Neural crest cell (in vitro differentiated cells): ENCODE data around the gene CYP4F22. TPM values are rescaled to one million over a fixed set of nuclear protein-coding genes. Genes with fewer than 3 reads are reported as not detected.

Experiments
- DNase-seq: peaks from one replicate; pipeline ENCODE4 v3.0.0; 2021; ENCODE audit warnings: low read depth, mixed read lengths, low spot score
- H3K27ac Mint-ChIP-seq: one replicate; pipeline ENCODE4 v1.8.0; 2021; ENCODE audit warnings: mild to moderate bottlenecking, mixed read lengths; ENCODE audit not compliant: unreplicated experiment
- H3K27me3 Mint-ChIP-seq: 2 replicates; pipeline ENCODE4 v1.8.0; 2021; ENCODE audit warnings: low read depth, mild to moderate bottlenecking, mixed read lengths
- H3K36me3 Mint-ChIP-seq: 2 replicates; pipeline ENCODE4 v1.8.0; 2021; ENCODE audit warnings: low read depth, mild to moderate bottlenecking, mixed read lengths
- H3K4me1 Mint-ChIP-seq: 2 replicates; pipeline ENCODE4 v1.8.0; 2021; ENCODE audit warnings: mixed read lengths
- H3K4me3 Mint-ChIP-seq: one replicate; pipeline ENCODE4 v1.8.0; 2021; ENCODE audit warnings: mild to moderate bottlenecking, mixed read lengths
- H3K9me3 Mint-ChIP-seq: 2 replicates; pipeline ENCODE4 v1.8.0; 2021; ENCODE audit warnings: mixed read lengths
- total RNA-seq: library from RNA; stranded (reverse); gene quantifications from 2 replicates; pipeline ENCODE4 v1.2.1, GENCODE V29; 2021
- TF ChIP-seq, protein P1 (sequence below): fragments of 200-600 bp; sonication (generic); conservative IDR thresholded peaks from 2 replicates; pipeline ENCODE4 v1.5.0; 2021; ENCODE audit warnings: antibody characterized with exemption, mild to moderate bottlenecking

Gene CYP4F22
- total RNA-seq, 1 donor from 2014 or later: not detected

DNA sequence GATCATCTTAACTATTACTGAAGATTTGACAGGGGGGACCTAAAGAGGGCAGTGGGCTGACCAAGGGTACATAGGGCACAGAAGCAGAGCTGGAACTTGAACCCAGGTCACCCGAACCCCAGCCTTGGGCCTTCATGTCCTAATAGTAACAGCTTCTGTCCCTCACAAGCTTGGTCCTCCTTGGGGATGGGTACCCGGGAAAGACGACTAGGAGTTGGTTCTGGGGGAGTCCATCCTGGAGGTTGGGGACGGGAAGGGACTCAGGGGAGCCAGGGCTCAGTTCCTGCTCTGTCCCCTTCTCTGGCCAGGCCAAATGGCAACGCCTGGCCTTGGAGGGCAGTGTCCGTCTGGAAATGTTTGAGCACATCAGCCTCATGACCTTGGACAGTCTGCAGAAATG is 67.1 kb downstream of the CYP4F22 start:
- no peak for DNase-seq
- TF ChIP-seq, protein P1, sequence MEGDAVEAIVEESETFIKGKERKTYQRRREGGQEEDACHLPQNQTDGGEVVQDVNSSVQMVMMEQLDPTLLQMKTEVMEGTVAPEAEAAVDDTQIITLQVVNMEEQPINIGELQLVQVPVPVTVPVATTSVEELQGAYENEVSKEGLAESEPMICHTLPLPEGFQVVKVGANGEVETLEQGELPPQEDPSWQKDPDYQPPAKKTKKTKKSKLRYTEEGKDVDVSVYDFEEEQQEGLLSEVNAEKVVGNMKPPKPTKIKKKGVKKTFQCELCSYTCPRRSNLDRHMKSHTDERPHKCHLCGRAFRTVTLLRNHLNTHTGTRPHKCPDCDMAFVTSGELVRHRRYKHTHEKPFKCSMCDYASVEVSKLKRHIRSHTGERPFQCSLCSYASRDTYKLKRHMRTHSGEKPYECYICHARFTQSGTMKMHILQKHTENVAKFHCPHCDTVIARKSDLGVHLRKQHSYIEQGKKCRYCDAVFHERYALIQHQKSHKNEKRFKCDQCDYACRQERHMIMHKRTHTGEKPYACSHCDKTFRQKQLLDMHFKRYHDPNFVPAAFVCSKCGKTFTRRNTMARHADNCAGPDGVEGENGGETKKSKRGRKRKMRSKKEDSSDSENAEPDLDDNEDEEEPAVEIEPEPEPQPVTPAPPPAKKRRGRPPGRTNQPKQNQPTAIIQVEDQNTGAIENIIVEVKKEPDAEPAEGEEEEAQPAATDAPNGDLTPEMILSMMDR: no peak
- no peak overlapping the region for H3K27ac Mint-ChIP-seq
- H3K36me3 Mint-ChIP-seq: peaks cover 2% of the 10 kb centered on the region
- H3K4me1 Mint-ChIP-seq: no peaks in the 10 kb centered on the region
- no peak overlapping the region for H3K4me3 Mint-ChIP-seq
- peaks cover under 1% of the 10 kb centered on the region for H3K27me3 Mint-ChIP-seq
- peaks cover 15% of the 10 kb centered on the region for H3K9me3 Mint-ChIP-seq

DNA sequence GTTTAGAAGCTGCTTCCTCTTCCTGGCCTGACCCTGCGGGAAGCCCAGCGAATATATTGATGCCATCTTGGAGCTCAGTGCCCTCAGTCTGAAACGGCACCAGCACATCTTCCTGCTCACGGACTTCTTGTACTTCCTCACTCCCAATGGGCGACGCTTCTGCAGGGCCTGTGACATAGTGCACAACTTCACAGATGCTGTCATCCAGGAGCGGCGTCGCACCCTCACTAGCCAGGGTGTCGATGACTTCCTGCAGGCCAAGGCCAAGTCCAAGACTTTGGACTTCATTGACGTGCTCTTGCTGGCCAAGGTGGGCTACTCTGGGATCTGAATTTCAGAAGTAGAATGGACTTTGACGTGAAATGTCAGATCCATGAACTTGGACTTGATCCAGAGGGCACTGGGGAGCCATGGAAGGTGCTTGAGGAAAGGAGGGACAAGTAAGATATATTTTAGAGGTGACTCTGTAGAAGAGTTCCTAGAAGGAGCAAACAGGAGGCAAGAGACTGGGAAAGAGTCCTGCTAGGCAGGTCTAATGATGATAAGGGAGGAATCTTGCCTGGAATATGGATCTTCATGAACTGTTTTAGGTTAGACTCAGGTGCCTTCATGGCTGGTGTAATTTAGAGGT is 68.3 kb downstream of the CYP4F22 start:
- peaks cover 7% of the 10 kb centered on the region for H3K9me3 Mint-ChIP-seq
- no peaks in the 10 kb centered on the region for H3K36me3 Mint-ChIP-seq
- H3K27me3 Mint-ChIP-seq: peaks cover 5% of the 10 kb centered on the region

DNA sequence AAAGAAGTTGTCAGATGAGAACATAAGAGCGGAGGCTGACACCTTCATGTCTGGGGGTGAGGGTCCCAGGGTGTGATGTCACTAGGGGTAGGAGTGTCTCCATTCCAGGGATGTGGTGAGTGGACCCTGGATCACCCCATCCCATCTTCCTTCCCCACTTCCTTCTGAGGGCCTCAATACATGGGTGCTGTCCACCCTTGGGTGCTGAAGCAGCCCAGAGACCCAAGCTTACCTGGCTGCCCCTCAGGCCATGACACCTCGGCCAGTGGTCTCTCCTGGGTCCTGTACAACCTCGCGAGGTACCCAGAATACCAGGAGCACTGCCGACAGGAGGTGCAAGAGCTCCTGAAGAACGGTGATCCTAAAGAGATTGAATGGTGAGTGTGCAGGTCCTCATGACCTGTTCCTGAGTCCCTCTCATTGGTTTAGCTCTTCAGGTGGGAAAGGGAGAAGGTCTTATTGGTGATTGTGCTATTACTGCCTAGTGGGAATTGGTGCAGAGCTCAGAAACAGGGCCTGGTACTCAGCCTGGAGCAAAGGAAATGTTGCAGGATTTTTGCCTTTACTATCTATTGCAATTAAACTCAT is 69.0 kb downstream of the CYP4F22 start:
- Mint-ChIP-seq H3K27ac (no peak overlapping the region), H3K27me3 (peaks cover 5% of the 10 kb centered on the region), H3K9me3 (peaks cover 7% of the 10 kb centered on the region), H3K4me1 (no peaks in the 10 kb centered on the region), H3K36me3 (no peaks in the 10 kb centered on the region), H3K4me3 (no peak overlapping the region)
- TF ChIP-seq, protein P1: no peak
- no peak for DNase-seq

More for the DNA sequence above, 68.3 kb downstream of the CYP4F22 start:
- TF ChIP-seq, protein P1: no peak
- Mint-ChIP-seq H3K4me3 (no peak overlapping the region), H3K27ac (no peak overlapping the region), H3K4me1 (no peaks in the 10 kb centered on the region)
- DNase-seq: no peak

DNA sequence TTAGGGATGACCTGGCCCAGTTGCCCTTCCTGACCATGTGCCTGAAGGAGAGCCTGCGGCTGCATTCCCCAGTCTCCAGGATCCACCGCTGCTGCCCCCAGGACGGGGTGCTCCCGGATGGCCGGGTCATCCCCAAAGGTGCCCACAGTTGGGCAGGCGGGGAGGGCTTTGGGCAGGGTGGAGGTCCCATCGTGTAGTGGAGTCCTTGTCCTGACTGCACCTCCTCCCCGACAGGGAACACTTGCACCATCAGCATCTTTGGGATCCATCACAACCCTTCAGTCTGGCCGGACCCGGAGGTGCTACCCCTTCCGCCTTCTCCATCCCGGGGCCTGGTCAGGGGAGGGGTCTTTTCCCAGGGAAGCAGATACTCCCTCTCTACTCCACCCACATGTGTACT is 75.0 kb downstream of the CYP4F22 start:
- TF ChIP-seq, protein P1: no peak
- DNase-seq: no peak
- H3K27me3 Mint-ChIP-seq: peaks cover 5% of the 10 kb centered on the region
- no peak overlapping the region for H3K4me3 Mint-ChIP-seq
- H3K27ac Mint-ChIP-seq: no peak overlapping the region
- H3K4me1 Mint-ChIP-seq: no peaks in the 10 kb centered on the region
- peaks cover 6% of the 10 kb centered on the region for H3K9me3 Mint-ChIP-seq
- no peaks in the 10 kb centered on the region for H3K36me3 Mint-ChIP-seq

DNA sequence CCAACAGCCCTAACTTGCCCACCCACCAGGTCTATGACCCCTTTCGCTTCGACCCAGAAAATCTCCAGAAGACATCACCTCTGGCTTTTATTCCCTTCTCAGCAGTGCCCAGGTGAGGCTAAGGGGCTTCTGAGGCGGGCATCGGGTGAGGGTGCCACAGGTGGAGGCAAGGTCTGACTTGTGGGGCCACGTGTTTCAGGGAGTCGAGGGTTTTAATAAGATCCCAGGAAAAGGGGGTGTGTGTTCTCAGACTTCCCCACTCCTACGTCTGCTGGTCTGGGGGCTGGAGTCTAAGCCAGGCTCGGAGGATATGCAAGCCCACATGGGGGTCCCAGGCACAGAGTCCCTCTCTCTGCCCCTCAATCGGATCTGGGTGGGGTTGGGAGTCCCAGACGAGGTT is 75.8 kb downstream of the CYP4F22 start:
- Mint-ChIP-seq H3K4me1 (no peaks in the 10 kb centered on the region), H3K27ac (no peak overlapping the region), H3K36me3 (no peaks in the 10 kb centered on the region), H3K27me3 (peaks cover 5% of the 10 kb centered on the region), H3K4me3 (no peak overlapping the region), H3K9me3 (peaks cover 9% of the 10 kb centered on the region)
- no peak for DNase-seq
- TF ChIP-seq, protein P1: no peak
